T1000 (cell line): ENCODE results near the gene RAD51B.
"Not testable (repeated sequence)": the region's sequence is repeated elsewhere in the genome, so short reads cannot be mapped to it uniquely, and the experiment has no call there.

ENCODE experiments used
- DNase-seq: peaks from one replicate; lab custom pipeline; 2025; ENCODE audit warnings: mixed read lengths; lab: John Stamatoyannopoulos, UW

RAD51B gene

GRCh38 chr14:68752271-68753006, 932.9 kb downstream of the RAD51B start:
- no peak for DNase-seq

- DNase-seq = no peak
These were observed 934.1 kb downstream of the RAD51B start for GRCh38 chr14:68753690-68754089.

GRCh38 chr14:68755016-68755353, 935.4 kb downstream of the RAD51B start:
- no peak for DNase-seq

- no peak for DNase-seq
These were observed 936.5 kb downstream of the RAD51B start for GRCh38 chr14:68756000-68756481.

GRCh38 chr14:68756734-68757133, 937.2 kb downstream of the RAD51B start:
- no peak for DNase-seq

- DNase-seq = no peak
These were observed 938.1 kb downstream of the RAD51B start for GRCh38 chr14:68757618-68758081.

GRCh38 chr14:68758301-68758700, 938.7 kb downstream of the RAD51B start:
- DNase-seq = no peak

GRCh38 chr14:68759017-68759560, 939.5 kb downstream of the RAD51B start:
- no peak for DNase-seq

- DNase-seq = no peak
These were observed 940.4 kb downstream of the RAD51B start for GRCh38 chr14:68759937-68760336.

- no peak for DNase-seq
These were observed 941.2 kb downstream of the RAD51B start for GRCh38 chr14:68760761-68761160.

GRCh38 chr14:68761391-68761790, 941.8 kb downstream of the RAD51B start:
- no peak for DNase-seq

- DNase-seq = no peak
These were observed 943.6 kb downstream of the RAD51B start for GRCh38 chr14:68762953-68763764.

GRCh38 chr14:68763843-68764242, 944.3 kb downstream of the RAD51B start:
- not testable (repeated sequence) for DNase-seq

- no peak for DNase-seq
These were observed 947.0 kb downstream of the RAD51B start for GRCh38 chr14:68766299-68767247.

- no peak for DNase-seq
These were observed 947.7 kb downstream of the RAD51B start for GRCh38 chr14:68767248-68767645.

- DNase-seq = no peak
These were observed 948.7 kb downstream of the RAD51B start for GRCh38 chr14:68768316-68768715.

- DNase-seq = no peak
These were observed 950.5 kb downstream of the RAD51B start for GRCh38 chr14:68770051-68770450.

GRCh38 chr14:68770553-68771286, 951.1 kb downstream of the RAD51B start:
- no peak for DNase-seq

- DNase-seq = no peak
These were observed 952.1 kb downstream of the RAD51B start for GRCh38 chr14:68771631-68772030.

- no peak for DNase-seq
These were observed 953.3 kb downstream of the RAD51B start for GRCh38 chr14:68772761-68773381.
